Stimulated activated CD4-positive, alpha-beta T cell treated with anti-CD3 and anti-CD28 coated beads, TNF-alpha, amount 100 ng/mL, for 24 hours (primary cell): ENCODE results near the gene RIPOR3.

Experiments used
- DNase-seq, 3 experiments: peaks; one replicate each; pipeline ENCODE4 v3.0.0-alpha.2; 2020; ENCODE audit warnings: low read depth in 3 of 3

The RIPOR3 gene

GRCh38 chr20:50588034-50588736, 103.2 kb downstream of the RIPOR3 start:
- DNase-seq: peak; percentile 47 to 68 (median 60)

- DNase-seq: no peak
Observed at GRCh38 chr20:50587291-50587961, 103.9 kb downstream of the RIPOR3 start.

GRCh38 chr20:50586531-50587232, 104.7 kb downstream of the RIPOR3 start:
- DNase-seq: no peak

GRCh38 chr20:50585678-50586077, 105.7 kb downstream of the RIPOR3 start:
- DNase-seq: no peak

- DNase-seq: no peak
Observed at GRCh38 chr20:50585214-50585613, 106.1 kb downstream of the RIPOR3 start.

- no peak for DNase-seq
Observed at GRCh38 chr20:50584687-50585086, 106.7 kb downstream of the RIPOR3 start.

- no peak for DNase-seq
Observed at GRCh38 chr20:50583442-50584150, 107.7 kb downstream of the RIPOR3 start.

- DNase-seq: no peak
Observed at GRCh38 chr20:50582591-50583234, 108.6 kb downstream of the RIPOR3 start.

GRCh38 chr20:50582092-50582491, 109.2 kb downstream of the RIPOR3 start:
- DNase-seq: no peak

GRCh38 chr20:50580842-50581544, 110.3 kb downstream of the RIPOR3 start:
- DNase-seq: no peak

- DNase-seq: peak in 1 of 3 experiments; percentile 35
Observed at GRCh38 chr20:50580016-50580747, 111.2 kb downstream of the RIPOR3 start.

GRCh38 chr20:50579511-50579910, 111.8 kb downstream of the RIPOR3 start:
- DNase-seq: no peak

GRCh38 chr20:50578778-50579165, 112.6 kb downstream of the RIPOR3 start:
- DNase-seq: no peak

- no peak for DNase-seq
Observed at GRCh38 chr20:50578061-50578777, 113.1 kb downstream of the RIPOR3 start.

GRCh38 chr20:50577175-50578018, 113.9 kb downstream of the RIPOR3 start:
- DNase-seq: no peak

- DNase-seq: peak; percentile 31 to 65 (median 44)
Observed at GRCh38 chr20:50575865-50576720, 115.2 kb downstream of the RIPOR3 start.

- no peak for DNase-seq
Observed at GRCh38 chr20:50574586-50574985, 116.8 kb downstream of the RIPOR3 start.

GRCh38 chr20:50574108-50574507, 117.2 kb downstream of the RIPOR3 start:
- no peak for DNase-seq
